PFSK-1 (cell line): Measurements from ENCODE around the gene SYNE3.

Experiments
- FOXP2 ChIP-seq: optimal IDR thresholded peaks from 2 replicates; pipeline ENCODE3; 2011; ENCODE audit warnings: borderline replicate concordance, control low read depth, inconsistent platforms; ENCODE audit not compliant: insufficient read depth; ENCODE audit errors: extremely low read length, extremely low read depth
- POLR2AphosphoS5 ChIP-seq: IDR thresholded peaks from 2 replicates; pipeline ENCODE4 v1.6.1; 2012; ENCODE audit warnings: low read depth, mild to moderate bottlenecking, control low read depth, low read length, moderate library complexity
- REST ChIP-seq, 2 experiments: IDR thresholded peaks; 2 replicates each; pipeline versions ENCODE4 v1.6.1 to v1.8.0; 2011 to 2012; ENCODE audit warnings: low read depth in 2 of 2, low read length in 2 of 2, control low read depth in 1 of 2, inconsistent platforms in 1 of 2, mild to moderate bottlenecking in 1 of 2, moderate library complexity in 1 of 2; ENCODE audit not compliant: insufficient read depth in 1 of 2
- SIN3A ChIP-seq: IDR thresholded peaks from 2 replicates; pipeline ENCODE4 v1.6.1; 2012; ENCODE audit warnings: mild to moderate bottlenecking, low read length, moderate library complexity, borderline replicate concordance; ENCODE audit not compliant: insufficient read depth
- TAF1 ChIP-seq: IDR thresholded peaks from 2 replicates; pipeline ENCODE4 v1.6.1; 2012; ENCODE audit warnings: low read length, control low read depth, borderline replicate concordance; ENCODE audit not compliant: insufficient read depth

Gene SYNE3

GRCh38 chr14:95514131-95515079, 2.0 kb downstream of the SYNE3 start:
- TF ChIP-seq POLR2AphosphoS5 (no peak), SIN3A (no peak), REST (IDR thresholded peaks at IDR 0.05; ENCODE audit: insufficient read depth in 1 of 2, low read depth in 2 of 2, low read length in 2 of 2) (no peak), FOXP2 (no peak), TAF1 (no peak)

- TF ChIP-seq POLR2AphosphoS5 (no peak), FOXP2 (no peak), REST (IDR thresholded peaks at IDR 0.05; ENCODE audit: insufficient read depth in 1 of 2, low read depth in 2 of 2, low read length in 2 of 2) (no peak), TAF1 (no peak), SIN3A (no peak)
Observed at GRCh38 chr14:95513291-95513690, 3.2 kb downstream of the SYNE3 start.

GRCh38 chr14:95511687-95512086, 4.8 kb downstream of the SYNE3 start:
- no peak for TF ChIP-seq TAF1
- TF ChIP-seq FOXP2: no peak
- TF ChIP-seq SIN3A: no peak
- TF ChIP-seq POLR2AphosphoS5: no peak

GRCh38 chr14:95510804-95511203, 5.6 kb downstream of the SYNE3 start:
- TF ChIP-seq SIN3A (no peak), TAF1 (no peak), FOXP2 (no peak), REST (IDR thresholded peaks at IDR 0.05; ENCODE audit: insufficient read depth in 1 of 2, low read depth in 2 of 2, low read length in 2 of 2) (no peak), POLR2AphosphoS5 (no peak)

- TF ChIP-seq POLR2AphosphoS5 (no peak), FOXP2 (no peak), SIN3A (no peak)
Observed at GRCh38 chr14:95509495-95509894, 7.0 kb downstream of the SYNE3 start.

- TF ChIP-seq REST (IDR thresholded peaks at IDR 0.05; ENCODE audit: insufficient read depth in 1 of 2, low read depth in 2 of 2, low read length in 2 of 2): no peak
- TF ChIP-seq FOXP2: no peak
- no peak for TF ChIP-seq TAF1
- no peak for TF ChIP-seq SIN3A
- no peak for TF ChIP-seq POLR2AphosphoS5
Observed at GRCh38 chr14:95508377-95508776, 8.1 kb downstream of the SYNE3 start.
